ENCODE measurements around the gene RGS6. TPM values are rescaled to one million over a fixed set of nuclear protein-coding genes. Genes with fewer than 3 reads are reported as not detected.

RGS6 gene
- total RNA-seq, 2 experiments from 2014 or later: not detected

DNA sequence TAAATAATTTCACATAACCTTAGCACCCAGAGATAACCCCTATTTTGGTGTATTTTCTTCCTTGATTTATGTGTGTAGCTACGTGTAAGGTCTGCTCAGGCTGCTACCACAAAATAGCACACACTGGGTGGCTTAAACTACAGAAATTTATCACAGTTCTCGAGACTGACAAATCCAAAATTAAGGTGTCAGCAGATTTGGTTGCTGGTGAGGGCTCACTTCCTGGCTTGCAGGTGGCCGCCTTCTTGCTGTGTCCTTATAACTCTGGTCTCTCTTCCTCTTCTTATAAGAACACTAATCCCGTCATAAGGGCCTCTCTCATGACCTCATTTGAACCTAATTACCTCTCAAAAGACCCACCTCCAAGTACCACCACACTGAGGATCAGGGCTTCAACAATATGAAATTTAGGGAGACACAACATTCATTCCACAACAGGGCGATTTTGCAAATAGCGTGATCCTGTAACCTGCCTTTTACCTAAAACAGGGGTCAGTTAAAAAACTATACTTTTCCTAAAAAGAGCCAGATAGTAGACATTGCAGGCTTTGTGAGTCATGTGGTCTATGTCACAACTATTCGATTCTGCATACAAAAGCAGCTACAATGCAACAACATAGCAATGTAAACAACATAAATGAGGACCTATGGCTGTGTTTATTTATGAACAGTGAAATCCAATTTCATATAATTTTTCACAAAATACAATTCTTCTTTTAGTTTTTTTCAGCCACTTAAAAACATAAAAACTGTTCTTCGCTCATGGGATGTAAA lies 589.9 kb downstream of the RGS6 start:
- CTCF ChIA-PET: no interaction called here
- ATAC-seq (no peak), DNase-seq (no peak)
- Mint-ChIP-seq H3K27me3 (peaks cover 1% of the 10 kb centered on the region), H3K4me3 (no peak overlapping the region), H3K4me1 (ENCODE audit: low read depth) (peaks cover 49% of the 10 kb centered on the region), H3K27ac (no peak overlapping the region), H3K36me3 (ENCODE audit: low read depth) (no peaks in the 10 kb centered on the region), H3K9me3 (peaks cover 8% of the 10 kb centered on the region)
- TF ChIP-seq, protein P1, sequence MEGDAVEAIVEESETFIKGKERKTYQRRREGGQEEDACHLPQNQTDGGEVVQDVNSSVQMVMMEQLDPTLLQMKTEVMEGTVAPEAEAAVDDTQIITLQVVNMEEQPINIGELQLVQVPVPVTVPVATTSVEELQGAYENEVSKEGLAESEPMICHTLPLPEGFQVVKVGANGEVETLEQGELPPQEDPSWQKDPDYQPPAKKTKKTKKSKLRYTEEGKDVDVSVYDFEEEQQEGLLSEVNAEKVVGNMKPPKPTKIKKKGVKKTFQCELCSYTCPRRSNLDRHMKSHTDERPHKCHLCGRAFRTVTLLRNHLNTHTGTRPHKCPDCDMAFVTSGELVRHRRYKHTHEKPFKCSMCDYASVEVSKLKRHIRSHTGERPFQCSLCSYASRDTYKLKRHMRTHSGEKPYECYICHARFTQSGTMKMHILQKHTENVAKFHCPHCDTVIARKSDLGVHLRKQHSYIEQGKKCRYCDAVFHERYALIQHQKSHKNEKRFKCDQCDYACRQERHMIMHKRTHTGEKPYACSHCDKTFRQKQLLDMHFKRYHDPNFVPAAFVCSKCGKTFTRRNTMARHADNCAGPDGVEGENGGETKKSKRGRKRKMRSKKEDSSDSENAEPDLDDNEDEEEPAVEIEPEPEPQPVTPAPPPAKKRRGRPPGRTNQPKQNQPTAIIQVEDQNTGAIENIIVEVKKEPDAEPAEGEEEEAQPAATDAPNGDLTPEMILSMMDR (IDR thresholded peaks at IDR 0.05): no peak
- intact Hi-C loops (cut with micrococcal nuclease): no loop called here
- POLR2A ChIA-PET: interaction anchor here (0.6 to 0.7 kb wide), 2 partner anchors 78 to 95 kb away, joined by 3 read pairs; no protein-coding TSS in a partner anchor

DNA sequence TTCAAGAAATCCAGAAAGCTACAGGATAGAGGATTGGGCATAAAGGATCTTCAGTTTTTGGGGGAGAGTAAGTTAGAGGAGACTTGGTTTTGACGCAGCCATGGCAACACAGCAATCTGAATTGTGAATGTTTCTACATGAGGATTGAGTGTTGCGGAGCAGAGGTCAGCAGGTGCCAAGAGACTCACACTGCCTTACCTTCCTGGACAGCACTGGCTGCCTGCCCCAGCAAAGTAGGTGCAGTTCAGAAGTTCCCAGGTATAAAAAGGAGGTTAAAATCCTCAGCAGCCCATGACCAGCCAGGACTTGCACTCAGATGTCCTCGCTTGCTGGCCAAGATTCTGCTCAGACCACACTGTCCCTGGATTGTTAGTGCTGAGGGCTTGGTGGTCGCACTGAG lies 590.6 kb downstream of the RGS6 start:
- Mint-ChIP-seq H3K4me3 (no peak overlapping the region), H3K36me3 (ENCODE audit: low read depth) (no peaks in the 10 kb centered on the region), H3K4me1 (ENCODE audit: low read depth) (peaks cover 42% of the 10 kb centered on the region), H3K9me3 (peaks cover 8% of the 10 kb centered on the region), H3K27me3 (peaks cover 6% of the 10 kb centered on the region), H3K27ac (no peak overlapping the region)
- CTCF ChIA-PET: no interaction called here
- intact Hi-C loops (cut with micrococcal nuclease): no loop called here
- POLR2A ChIA-PET: interaction anchor here (0.6 kb wide), 1 partner anchor 94 kb away, joined by 3 read pairs; no protein-coding TSS in a partner anchor
- no peak for ATAC-seq
- TF ChIP-seq, protein P1 (IDR thresholded peaks at IDR 0.05): no peak
- DNase-seq: no peak

DNA sequence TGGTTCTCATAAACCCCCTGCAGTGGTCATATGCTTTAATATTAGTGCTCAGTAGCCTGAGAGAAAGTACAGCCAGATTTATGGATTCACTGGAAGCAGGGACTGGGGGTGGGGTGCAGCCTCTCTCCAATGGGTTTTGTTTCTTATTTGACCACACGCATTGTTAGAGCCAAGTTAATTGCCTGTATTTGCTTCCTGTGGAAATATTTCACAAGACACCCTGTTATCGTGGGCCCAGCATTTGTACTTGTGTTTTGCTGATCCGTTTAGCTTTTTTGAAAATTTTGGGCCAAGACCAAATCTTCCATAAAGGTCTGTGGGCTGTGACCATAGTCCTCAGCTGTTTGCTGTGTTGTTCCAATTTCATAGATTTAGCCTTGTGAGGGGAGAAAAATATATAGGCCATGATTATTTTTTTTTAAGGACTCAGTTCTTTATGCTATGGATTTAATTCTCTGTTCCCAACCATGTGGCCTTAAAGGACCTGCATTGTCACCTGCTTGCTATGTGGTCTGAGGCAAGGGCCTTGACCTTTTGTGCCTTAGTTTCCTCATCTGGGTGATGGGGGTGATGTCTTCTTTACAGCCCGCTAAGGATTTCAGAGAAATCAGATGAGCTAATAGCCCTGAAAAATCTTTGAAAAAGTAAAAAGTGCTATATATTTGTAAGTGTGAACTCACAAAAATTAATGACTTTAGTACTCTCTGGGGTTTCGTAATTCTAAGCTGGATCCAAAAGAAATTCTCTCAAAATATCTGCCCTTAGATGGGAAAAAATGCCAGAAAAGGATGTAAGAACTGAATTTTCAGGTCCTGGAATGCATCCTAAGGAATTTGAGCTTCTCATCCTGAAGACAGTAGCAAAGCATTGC lies 591.4 kb downstream of the RGS6 start:
- no peak overlapping the region for H3K27ac Mint-ChIP-seq

DNA sequence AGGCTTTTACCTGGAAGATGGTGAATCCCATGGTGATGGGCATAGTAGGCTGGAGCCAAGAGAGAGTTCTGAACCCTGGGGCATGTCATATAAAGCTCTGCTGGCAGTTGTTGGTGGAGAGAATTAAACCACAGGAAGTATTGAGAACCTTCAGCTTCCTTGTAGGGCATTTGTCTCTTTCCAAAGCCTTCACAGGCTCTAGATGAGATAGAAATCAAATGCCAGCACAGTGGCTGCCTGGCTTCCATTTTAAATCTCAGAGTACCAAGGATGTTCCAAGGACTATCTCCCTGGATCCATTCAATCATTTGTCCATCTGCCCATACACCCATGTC lies 592.0 kb downstream of the RGS6 start:
- POLR2A ChIA-PET: interaction anchor here (1.0 kb wide), 1 partner anchor 370 kb away, joined by 3 read pairs; the partner anchor contains the start of gene DPF3

More for the DNA sequence above, 591.4 kb downstream of the RGS6 start:
- Mint-ChIP-seq H3K4me1 (ENCODE audit: low read depth) (peaks cover 36% of the 10 kb centered on the region), H3K4me3 (no peak overlapping the region), H3K27me3 (peaks cover 10% of the 10 kb centered on the region), H3K36me3 (ENCODE audit: low read depth) (no peaks in the 10 kb centered on the region), H3K9me3 (peaks cover 8% of the 10 kb centered on the region)
- intact Hi-C loops (cut with micrococcal nuclease): no loop called here
- no peak for ATAC-seq
- no peak for DNase-seq
- TF ChIP-seq, protein P1 (IDR thresholded peaks at IDR 0.05): no peak
- ChIA-PET CTCF (interaction anchor here (0.6 to 2.2 kb wide), 3 partner anchors 17 to 381 kb away, joined by 3 to 7 read pairs (median 3); no protein-coding TSS in a partner anchor), POLR2A (interaction anchor here (1.0 kb wide), 1 partner anchor 370 kb away, joined by 3 read pairs; the partner anchor contains the start of gene DPF3)

More for the DNA sequence above, 592.0 kb downstream of the RGS6 start:
- CTCF ChIA-PET: interaction anchor here (0.6 to 2.2 kb wide), 3 partner anchors 16 to 380 kb away, joined by 3 to 7 read pairs (median 3); no protein-coding TSS in a partner anchor
- Mint-ChIP-seq H3K27ac (no peak overlapping the region), H3K36me3 (ENCODE audit: low read depth) (no peaks in the 10 kb centered on the region), H3K9me3 (peaks cover 8% of the 10 kb centered on the region), H3K27me3 (peaks cover 10% of the 10 kb centered on the region), H3K4me1 (ENCODE audit: low read depth) (peaks cover 30% of the 10 kb centered on the region), H3K4me3 (no peak overlapping the region)
- no peak for DNase-seq
- TF ChIP-seq, protein P1 (IDR thresholded peaks at IDR 0.05): no peak
- intact Hi-C loops (cut with micrococcal nuclease): no loop called here
- ATAC-seq: no peak

All from activated CD8-positive, alpha-beta T cell treated with anti-CD3 and anti-CD28 coated beads for 36 hours (primary cell).